ENCODE measurements around the gene HILPDA. TPM values are rescaled to one million over a fixed set of nuclear protein-coding genes. Genes with fewer than 3 reads are reported as not detected.

Gene HILPDA
- polyA plus RNA-seq, 1 donor (not counting 4 experiments of a cell fraction or from before 2014, with no cell fraction given), result 17.9 TPM

DNA sequence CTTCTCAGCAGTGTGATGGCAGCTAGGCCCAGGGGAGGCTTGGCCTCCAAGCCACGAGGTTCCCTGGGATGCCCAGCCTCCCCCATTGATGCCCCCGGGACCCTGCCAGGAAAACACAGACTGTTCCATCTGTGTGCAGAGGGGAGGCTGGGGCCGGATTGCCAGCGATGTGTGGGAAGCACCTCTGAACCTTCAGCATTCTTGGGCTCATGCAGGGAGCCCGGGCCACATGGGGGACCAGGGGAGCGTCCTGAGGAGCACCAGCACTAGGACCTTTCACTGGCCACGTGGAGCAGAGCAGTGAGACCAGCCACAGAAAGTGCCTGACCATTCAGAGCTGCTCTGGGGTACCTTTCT is 48.5 kb upstream of the HILPDA start:
- Histone ChIP-seq H4K20me1 (ENCODE audit: control insufficient read depth, extremely low read depth, insufficient read depth, low read length) (no peaks in the 10 kb centered on the region), H3K9me3 (ENCODE audit: control insufficient read depth, low read depth, low read length) (no peaks in the 10 kb centered on the region), H3K4me3 (ENCODE audit: control insufficient read depth in 2 of 3, extremely low read depth in 1 of 3, insufficient read depth in 2 of 3, low read depth in 1 of 3, low read length in 3 of 3) (no peak overlapping the region), H3K4me2 (ENCODE audit: control insufficient read depth, extremely low read depth, insufficient read depth, low read depth, low read length) (no peak overlapping the region), H3K36me3 (ENCODE audit: control insufficient read depth in 2 of 2, extremely low read depth in 1 of 2, insufficient read depth in 2 of 2, low read length in 2 of 2) (peaks cover 0 to 6% of the 10 kb centered on the region in 2 experiments), H3K79me2 (ENCODE audit: control insufficient read depth, insufficient read depth, low read length) (peaks cover 15% of the 10 kb centered on the region), H3K9ac (ENCODE audit: control insufficient read depth, extremely low read depth, insufficient read depth, low read length) (no peak overlapping the region), H3K27ac (ENCODE audit: control insufficient read depth, insufficient read depth, low read length) (no peak overlapping the region), H3K27me3 (ENCODE audit: control insufficient read depth, extremely low read depth, insufficient read depth, low read length) (no peaks in the 10 kb centered on the region), H2AFZ (ENCODE audit: control insufficient read depth, low read length) (no peak overlapping the region), H3K9me1 (ENCODE audit: control insufficient read depth, extremely low read depth, insufficient read depth, low read length) (no peaks in the 10 kb centered on the region), H3K4me1 (ENCODE audit: control insufficient read depth, extremely low read depth, insufficient read depth, low read length) (peaks cover 40% of the 10 kb centered on the region)
- FAIRE-seq, result no peak
- dilution Hi-C loops (cut with MboI; ENCODE audit: extremely low pct_ligation_motif_present, low sequenced_read_pairs), result no loop called here
- TF ChIP-seq CTCF (optimal IDR thresholded peaks at IDR 0.05 in 1 of 3, IDR thresholded peaks at IDR 0.05 in 1 of 3, conservative IDR thresholded peaks at IDR 0.05 in 1 of 3; ENCODE audit: extremely low read depth in 1 of 3, insufficient read depth in 2 of 3, low read length in 3 of 3) (no peak), EZH2 (IDR thresholded peaks at IDR 0.05; ENCODE audit: low read length) (no peak)
- no peak for DNase-seq (ENCODE audit: low read depth, low spot score)

- H3K79me2 ChIP-seq (ENCODE audit: control insufficient read depth, insufficient read depth, low read length), result peaks cover 15% of the 10 kb centered on the region
- no peak for FAIRE-seq
Observed at GRCh38 chr7:128407751-128408708, 47.6 kb upstream of the HILPDA start.

More at GRCh38 chr7:128407751-128408708, 47.6 kb upstream of the HILPDA start:
- no peaks in the 10 kb centered on the region for H3K9me1 ChIP-seq (ENCODE audit: control insufficient read depth, extremely low read depth, insufficient read depth, low read length)
- TF ChIP-seq EZH2 (IDR thresholded peaks at IDR 0.05; ENCODE audit: low read length) (no peak), CTCF (optimal IDR thresholded peaks at IDR 0.05 in 1 of 3, IDR thresholded peaks at IDR 0.05 in 1 of 3, conservative IDR thresholded peaks at IDR 0.05 in 1 of 3; ENCODE audit: extremely low read depth in 1 of 3, insufficient read depth in 2 of 3, low read length in 3 of 3) (no peak)
- H3K27ac ChIP-seq (ENCODE audit: control insufficient read depth, insufficient read depth, low read length), result no peak overlapping the region
- peak overlapping the region; percentile 95 for H3K4me2 ChIP-seq (ENCODE audit: control insufficient read depth, extremely low read depth, insufficient read depth, low read depth, low read length)
- H3K27me3 ChIP-seq (ENCODE audit: control insufficient read depth, extremely low read depth, insufficient read depth, low read length), result no peaks in the 10 kb centered on the region
- H3K4me3 ChIP-seq (ENCODE audit: control insufficient read depth in 2 of 3, extremely low read depth in 1 of 3, insufficient read depth in 2 of 3, low read depth in 1 of 3, low read length in 3 of 3), result peak overlapping the region in 1 of 3 experiments; percentile 69
- no peak for DNase-seq (ENCODE audit: low read depth, low spot score)
- dilution Hi-C loops (cut with MboI; ENCODE audit: extremely low pct_ligation_motif_present, low sequenced_read_pairs), result no loop called here
- no peak overlapping the region for H3K9ac ChIP-seq (ENCODE audit: control insufficient read depth, extremely low read depth, insufficient read depth, low read length)
- no peaks in the 10 kb centered on the region for H4K20me1 ChIP-seq (ENCODE audit: control insufficient read depth, extremely low read depth, insufficient read depth, low read length)
- peaks cover 40% of the 10 kb centered on the region for H3K4me1 ChIP-seq (ENCODE audit: control insufficient read depth, extremely low read depth, insufficient read depth, low read length)
- H3K36me3 ChIP-seq (ENCODE audit: control insufficient read depth in 2 of 2, extremely low read depth in 1 of 2, insufficient read depth in 2 of 2, low read length in 2 of 2), result no peaks in the 10 kb centered on the region
- H2AFZ ChIP-seq (ENCODE audit: control insufficient read depth, low read length), result no peak overlapping the region
- no peaks in the 10 kb centered on the region for H3K9me3 ChIP-seq (ENCODE audit: control insufficient read depth, low read depth, low read length)

All from keratinocyte (primary cell).